GM10248 (cell line): ENCODE results near the gene PRTFDC1.

Source experiments
- CTCF ChIA-PET: fragments of 300-600 bp; sonication (Branson Sonifier 250); formaldehyde crosslinking; extraction: SDS; loops from one replicate; lab custom pipeline; 2021; ENCODE audit warnings: antibody characterized with exemption; lab: Yijun Ruan, JAX
- POLR2A ChIA-PET: fragments of 350-650 bp; sonication (Branson Sonifier 250); formaldehyde crosslinking; extraction: SDS; loops from one replicate; lab custom pipeline; 2020; ENCODE audit warnings: antibody characterized with exemption; lab: Yijun Ruan, JAX
- DNase-seq: peaks from one replicate; pipeline ENCODE4 v3.0.0; 2012; ENCODE audit errors: extremely low spot score
- CTCF ChIP-seq: IDR thresholded peaks from 2 replicates; pipeline ENCODE4 v1.5.1; 2012; ENCODE audit warnings: mild to moderate bottlenecking, low read depth; ENCODE audit errors: extremely low read depth, missing control alignments, control extremely low read depth

PRTFDC1 gene

GRCh38 chr10:24917979-24918378 is 34.4 kb downstream of the PRTFDC1 start:
- ChIA-PET CTCF (interaction anchor here (1.2 kb wide), 1 partner anchor 8 kb away, joined by 3 read pairs; no protein-coding TSS in a partner anchor), POLR2A (no interaction called here)

GRCh38 chr10:24917493-24917892 is 34.9 kb downstream of the PRTFDC1 start:
- ChIA-PET CTCF (interaction anchor here (1.2 kb wide), 1 partner anchor 8 kb away, joined by 3 read pairs; no protein-coding TSS in a partner anchor), POLR2A (no interaction called here)
- DNase-seq: no peak
- no peak for TF ChIP-seq CTCF

More at GRCh38 chr10:24917979-24918378, 34.4 kb downstream of the PRTFDC1 start:
- no peak for TF ChIP-seq CTCF
- no peak for DNase-seq

GRCh38 chr10:24916365-24916764 is 36.0 kb downstream of the PRTFDC1 start:
- CTCF ChIA-PET: interaction anchor here (0.8 kb wide), 1 partner anchor 299 kb away, joined by 3 read pairs; no protein-coding TSS in a partner anchor
- no peak for TF ChIP-seq CTCF
- DNase-seq: no peak
- POLR2A ChIA-PET: no interaction called here

- DNase-seq: no peak
- ChIA-PET POLR2A (no interaction called here), CTCF (interaction anchor here (0.9 to 1.9 kb wide), 5 partner anchors 10 to 34 kb away, joined by 3 to 5 read pairs (median 3); no protein-coding TSS in a partner anchor)
- TF ChIP-seq CTCF: no peak
These were observed 37.1 kb downstream of the PRTFDC1 start for GRCh38 chr10:24915304-24915703.

GRCh38 chr10:24914148-24914547 is 38.3 kb downstream of the PRTFDC1 start:
- TF ChIP-seq CTCF: no peak
- DNase-seq: no peak
- ChIA-PET POLR2A (no interaction called here), CTCF (interaction anchor here (1.1 to 1.9 kb wide), 4 partner anchors 11 to 35 kb away, joined by 3 to 5 read pairs (median 3); no protein-coding TSS in a partner anchor)

- DNase-seq: no peak
- CTCF ChIA-PET: no interaction called here
- POLR2A ChIA-PET: no interaction called here
- TF ChIP-seq CTCF: no peak
These were observed 40.2 kb downstream of the PRTFDC1 start for GRCh38 chr10:24912215-24912614.
